GM18505 (cell line): Measurements from ENCODE around the gene MINAR1.
"Not testable (repeated sequence)": the region's sequence is repeated elsewhere in the genome, so short reads cannot be mapped to it uniquely, and the experiment has no call there.

Experiments
- ATAC-seq: cut with Tn5 transposase; IDR thresholded peaks from one replicate; pipeline ENCODE4 v1.9.1; 2021; ENCODE audit not compliant: unreplicated experiment
- POLR2A ChIP-seq: IDR thresholded peaks from 4 replicates; pipeline ENCODE4 v1.6.1; 2011; ENCODE audit warnings: borderline replicate concordance; ENCODE audit not compliant: insufficient read depth, insufficient read length; ENCODE audit errors: extremely low read depth

The MINAR1 gene

DNA sequence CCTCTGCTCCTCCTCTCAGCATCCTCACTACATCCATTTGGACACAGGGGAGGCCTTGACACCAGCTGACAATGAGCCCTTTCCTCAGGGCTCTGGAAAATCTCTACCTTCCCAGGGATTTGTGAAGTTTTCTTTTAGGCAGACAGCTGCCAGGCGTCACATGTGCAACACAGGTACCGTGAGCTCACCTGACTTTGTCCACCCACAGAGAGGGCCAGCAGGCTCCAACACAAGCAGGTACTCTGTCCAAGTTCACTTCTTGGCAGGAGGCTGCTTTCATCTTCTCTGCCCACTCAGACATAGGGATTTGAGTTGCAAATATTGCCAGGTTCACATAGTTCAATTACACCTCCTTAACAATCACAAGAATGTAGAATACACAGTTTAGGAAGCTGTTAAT lies 15.3 kb upstream of the MINAR1 start:
- no peak for TF ChIP-seq POLR2A
- ATAC-seq = no peak

DNA sequence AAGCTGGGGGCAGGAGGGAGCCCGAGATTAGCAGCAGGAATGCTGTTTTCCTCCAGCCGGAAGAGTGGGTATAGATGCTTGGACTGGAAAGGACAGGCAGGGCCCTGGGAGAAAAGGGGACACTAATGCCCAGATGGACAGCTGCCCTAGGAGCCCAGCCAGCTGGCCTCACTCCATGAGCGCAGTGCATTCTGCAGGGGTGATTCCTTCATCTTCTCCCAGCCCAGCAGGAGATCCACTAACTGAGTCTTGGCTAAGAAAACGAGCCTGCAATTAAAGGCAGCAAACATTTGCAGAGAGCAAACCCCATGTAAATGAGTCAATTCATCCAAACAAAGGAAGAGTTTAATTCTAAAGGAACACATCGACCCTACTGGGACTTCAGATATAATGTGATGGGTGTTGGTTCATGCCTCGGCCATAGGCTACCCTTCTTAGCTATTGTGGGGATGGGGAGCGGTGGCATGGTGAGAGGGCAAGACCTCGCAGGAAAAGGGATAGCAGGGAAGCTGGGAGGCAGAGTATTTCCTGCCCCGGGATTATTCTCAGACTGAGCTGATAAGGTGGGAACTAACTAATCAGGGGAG lies 13.3 kb upstream of the MINAR1 start:
- ATAC-seq = no peak
- no peak for TF ChIP-seq POLR2A

DNA sequence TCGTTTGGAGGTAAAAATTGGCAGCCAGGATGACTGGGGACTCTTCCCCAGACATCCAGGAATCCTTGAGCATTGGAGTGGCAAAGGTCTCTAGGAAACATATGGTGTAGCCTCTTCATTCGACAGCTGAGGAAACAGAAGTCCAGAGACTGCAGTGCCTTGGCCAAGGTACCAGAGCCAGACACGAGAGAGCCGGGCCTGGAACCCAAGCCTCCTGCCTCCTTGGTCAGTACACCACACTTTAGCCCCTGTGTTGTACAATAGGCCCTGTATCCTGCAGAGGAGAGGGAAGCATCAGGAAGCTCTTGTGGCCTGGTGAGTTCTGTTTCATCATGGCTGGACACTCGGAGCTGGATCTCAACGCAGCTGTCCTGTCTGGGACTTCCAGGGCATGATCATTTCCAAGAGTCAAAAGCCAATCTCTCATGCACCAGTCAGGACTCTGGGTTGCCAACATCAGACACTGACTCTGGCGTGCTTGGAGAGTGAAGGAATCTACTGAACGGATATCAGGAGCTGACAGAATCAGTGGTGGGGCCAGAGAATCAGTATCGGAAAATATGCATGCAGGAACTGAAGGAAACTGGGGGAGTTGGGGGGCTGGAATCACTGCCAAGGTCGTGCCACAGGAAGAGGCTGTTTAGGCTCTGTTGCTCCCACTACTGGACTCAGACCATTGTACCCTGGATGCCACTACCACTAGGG lies 6.4 kb upstream of the MINAR1 start:
- ATAC-seq = no peak
- TF ChIP-seq POLR2A = no peak

DNA sequence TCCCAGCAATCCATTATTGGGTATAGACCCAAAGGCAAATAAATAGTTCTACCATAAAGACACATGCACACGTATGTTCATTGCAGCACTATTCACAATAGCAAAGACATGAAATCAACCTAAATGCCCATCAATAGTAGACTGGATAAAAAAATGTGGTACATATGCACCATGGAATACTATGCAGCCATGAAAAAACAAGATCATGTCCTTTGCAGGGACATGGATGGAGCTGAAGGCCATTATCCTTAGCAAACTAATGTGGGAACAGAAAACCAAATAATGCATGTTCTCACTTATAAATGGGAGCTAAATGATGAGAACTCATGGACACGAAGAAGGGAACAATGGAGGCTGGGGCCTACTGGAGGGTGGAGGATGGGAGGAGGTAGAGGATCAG lies 5.2 kb upstream of the MINAR1 start:
- ATAC-seq = not testable (repeated sequence)

DNA sequence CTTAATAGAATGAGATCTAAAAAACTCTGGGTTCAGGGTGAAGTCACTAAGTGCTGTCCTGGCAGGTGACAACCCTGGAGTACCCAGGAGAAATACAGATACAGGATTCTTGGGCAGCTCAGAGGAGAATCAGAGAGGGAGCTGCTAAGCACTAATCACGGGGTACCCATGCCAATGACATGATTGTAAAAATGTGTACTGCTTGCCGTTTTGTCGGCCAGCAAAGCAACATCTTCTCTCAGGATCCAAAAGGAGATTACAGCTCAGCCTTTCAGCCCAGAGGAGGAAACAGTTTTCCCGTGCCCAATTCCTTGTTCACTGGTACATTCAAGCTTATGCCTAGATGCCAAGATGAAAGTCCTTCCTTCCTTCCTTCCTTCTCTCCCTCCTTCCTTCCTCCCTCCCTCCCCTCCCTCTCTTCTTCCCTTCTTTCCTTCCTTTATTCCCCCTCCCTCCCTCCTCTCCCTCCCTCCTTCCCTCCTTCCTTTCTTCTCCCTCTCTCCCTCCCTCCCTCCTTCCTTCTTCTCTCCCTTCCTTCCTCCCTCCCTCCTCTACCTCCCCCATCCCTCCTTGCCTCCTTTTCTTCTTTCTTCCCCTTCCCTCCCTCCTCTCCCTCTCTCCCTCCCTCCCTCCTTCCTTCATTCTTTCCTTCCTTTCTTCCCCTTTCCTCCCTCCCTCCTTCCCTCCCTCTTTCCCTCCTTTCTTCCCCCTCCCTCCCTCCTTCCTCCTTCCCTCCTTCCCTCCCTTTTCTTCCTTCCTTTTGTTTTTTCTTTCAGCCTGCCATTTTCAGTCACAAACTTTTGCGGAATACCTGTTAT lies 4.1 kb upstream of the MINAR1 start:
- no peak for ATAC-seq
- TF ChIP-seq POLR2A = no peak

DNA sequence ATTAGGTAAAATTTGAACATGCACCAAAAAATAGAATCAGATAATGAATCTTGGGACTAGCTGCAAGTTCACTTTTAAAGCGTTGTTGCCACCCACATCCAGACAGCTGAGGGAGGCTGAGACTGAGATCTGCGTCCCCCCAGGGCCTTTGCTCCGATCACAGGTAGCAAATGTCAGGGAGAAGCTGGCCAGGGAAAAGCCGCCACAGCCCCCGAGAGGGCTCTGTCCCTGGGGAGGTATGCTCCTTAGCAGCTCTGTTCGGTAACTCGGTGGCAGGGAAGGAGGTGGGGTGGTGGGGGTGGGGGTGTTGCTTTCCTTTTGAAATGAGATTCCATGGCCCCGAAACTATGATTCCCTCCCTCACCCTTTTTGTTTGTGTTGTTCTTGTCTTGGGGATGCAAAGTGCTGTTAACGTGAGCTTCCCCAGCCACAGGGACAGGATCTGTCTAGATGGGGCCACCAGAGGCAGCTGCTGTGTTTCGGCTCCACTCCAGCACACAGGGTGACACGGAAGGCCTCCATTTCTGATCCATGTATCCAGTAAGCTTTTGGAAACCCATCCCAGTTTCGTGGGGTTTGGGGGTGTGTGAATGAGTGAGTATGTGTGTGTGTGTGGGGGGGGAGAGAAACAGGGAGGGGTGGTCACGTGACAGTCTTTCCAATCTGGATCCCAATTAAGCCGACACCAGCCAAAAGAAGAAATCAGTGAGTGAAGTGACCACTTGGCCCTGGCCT lies 1.1 kb upstream of the MINAR1 start:
- no peak for ATAC-seq
- no peak for TF ChIP-seq POLR2A

DNA sequence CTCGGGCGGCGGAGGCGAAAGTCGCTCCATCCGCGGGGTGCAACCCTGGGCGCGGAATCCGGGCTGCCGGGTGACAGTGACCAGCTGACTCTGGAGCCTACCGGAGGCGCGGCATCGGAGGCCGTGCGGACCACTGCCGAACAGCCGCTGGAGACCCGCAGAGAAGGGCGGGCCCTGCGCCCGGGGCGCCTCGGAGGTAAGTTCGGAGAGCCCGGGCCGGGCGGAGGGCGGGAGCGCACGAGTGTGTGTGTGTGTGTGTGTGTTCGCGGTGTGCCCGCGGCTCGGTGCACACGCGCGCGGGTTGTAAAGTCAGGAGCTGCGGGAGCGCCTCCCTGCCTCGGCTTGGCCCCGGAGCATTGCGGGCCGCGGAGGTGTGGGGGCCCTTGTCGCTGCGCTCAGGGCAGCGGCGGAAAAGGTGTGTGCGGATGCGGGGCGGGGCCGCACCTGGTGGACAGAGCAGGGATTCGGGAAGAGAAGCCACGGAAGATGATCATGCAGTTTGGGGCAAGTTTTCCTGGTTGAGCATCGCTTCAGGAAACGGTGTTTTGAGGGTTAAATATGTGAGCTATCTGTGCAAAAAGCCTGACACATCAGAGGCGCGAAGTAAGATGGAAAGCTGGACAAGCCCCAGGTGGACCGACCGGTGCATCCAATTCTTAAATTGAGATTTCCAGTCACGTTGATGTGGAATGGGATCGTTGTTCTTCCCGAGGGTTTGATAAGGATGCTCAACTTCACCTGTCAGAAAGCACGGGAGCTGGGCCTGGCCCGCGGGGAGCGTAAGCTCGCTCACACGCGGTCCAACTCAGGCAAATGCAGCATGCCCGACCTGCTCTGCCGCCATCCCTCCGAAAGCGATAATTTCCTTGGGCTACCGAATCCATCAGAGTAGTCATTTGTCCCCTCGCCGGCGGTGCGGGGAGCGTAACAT lies 474 bp downstream of the MINAR1 start:
- ATAC-seq = no peak
- TF ChIP-seq POLR2A = no peak

DNA sequence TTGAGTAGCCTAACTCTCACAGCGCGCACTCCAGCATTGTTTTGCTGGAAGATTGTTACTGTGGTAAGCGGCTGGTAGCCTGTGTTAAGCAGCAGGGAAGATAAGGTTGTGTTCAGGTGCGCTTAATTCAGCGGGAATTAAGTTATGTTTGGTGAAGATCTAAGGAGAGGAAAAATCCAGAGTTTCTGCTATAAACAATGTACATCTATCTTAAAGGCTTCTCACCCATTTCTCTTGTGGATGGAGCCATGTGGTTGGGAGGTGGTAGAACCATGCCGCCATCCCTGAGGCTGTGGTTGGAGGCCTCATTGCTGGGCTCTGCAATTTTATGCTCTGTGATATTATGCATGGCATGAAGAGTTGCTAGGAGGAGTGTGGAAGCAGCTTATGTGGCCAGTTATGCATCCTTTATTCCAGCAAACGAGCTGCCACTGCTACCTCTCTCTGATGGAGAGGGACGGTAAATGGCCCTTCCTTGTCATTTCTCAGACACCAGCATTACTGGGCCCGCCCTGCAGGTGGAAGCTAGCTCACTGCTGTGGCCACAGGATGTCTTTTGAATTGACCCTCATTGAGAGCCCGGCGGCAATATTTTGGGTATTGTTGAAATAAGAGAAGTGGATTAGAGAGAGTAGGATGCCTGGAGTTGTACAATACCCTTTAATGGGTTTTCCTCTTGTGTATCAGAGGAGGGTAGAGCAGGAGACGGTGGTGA lies 1.3 kb downstream of the MINAR1 start:
- TF ChIP-seq POLR2A = no peak
- no peak for ATAC-seq

DNA sequence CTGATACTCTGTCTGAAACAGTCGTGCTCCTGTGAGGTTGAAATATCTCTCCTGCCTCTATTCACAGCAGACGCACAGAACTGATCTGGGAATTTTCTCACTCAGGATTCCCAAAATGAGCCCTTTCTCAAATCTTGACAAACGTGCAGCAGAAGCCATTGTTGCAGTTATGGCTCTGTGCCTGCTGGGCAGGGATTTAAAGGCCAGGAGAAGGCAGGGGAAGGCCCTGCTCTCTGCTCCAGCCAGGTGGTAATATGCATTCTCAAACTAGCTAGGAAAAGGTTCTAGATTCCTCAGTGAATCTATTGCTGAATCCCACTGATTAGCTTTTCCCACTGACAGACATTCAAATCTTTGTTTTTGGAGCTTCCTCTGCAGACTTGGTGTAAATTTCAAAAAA lies 2.2 kb downstream of the MINAR1 start:
- TF ChIP-seq POLR2A = no peak
- ATAC-seq = no peak

DNA sequence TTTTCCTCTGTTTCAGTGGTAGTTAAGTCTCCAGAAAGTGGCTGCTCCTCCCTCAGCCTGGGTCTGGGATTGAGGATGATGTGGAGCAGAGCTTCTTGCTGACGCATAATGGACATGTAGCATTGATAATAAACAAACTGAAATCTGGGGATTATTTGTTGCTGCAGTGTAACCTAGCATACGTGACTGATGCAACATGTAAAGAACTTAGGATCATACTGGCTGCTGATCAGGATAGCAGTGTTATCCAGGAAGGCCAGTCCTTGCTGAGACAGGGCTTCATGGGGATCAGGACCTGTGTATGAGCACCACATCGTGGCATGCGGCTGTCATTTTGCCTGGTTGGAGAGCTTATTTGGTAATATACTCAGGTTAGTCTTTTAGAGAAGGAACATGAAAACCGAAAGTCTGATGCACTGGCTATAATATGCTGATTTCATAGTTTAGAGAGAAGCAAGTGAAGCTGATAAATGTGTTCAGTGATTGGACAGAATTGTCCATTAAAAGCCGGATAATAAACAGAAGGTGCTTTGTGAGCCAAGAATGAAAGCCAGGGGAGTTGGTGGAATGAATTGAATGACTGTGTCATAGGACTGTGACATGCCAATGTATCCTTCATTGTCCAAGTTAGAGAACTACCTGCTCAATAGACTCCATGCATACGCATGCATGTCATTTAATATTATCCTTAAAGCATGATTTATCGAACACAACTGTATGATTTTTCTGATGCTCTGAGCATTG lies 4.1 kb downstream of the MINAR1 start:
- no peak for ATAC-seq
- no peak for TF ChIP-seq POLR2A

DNA sequence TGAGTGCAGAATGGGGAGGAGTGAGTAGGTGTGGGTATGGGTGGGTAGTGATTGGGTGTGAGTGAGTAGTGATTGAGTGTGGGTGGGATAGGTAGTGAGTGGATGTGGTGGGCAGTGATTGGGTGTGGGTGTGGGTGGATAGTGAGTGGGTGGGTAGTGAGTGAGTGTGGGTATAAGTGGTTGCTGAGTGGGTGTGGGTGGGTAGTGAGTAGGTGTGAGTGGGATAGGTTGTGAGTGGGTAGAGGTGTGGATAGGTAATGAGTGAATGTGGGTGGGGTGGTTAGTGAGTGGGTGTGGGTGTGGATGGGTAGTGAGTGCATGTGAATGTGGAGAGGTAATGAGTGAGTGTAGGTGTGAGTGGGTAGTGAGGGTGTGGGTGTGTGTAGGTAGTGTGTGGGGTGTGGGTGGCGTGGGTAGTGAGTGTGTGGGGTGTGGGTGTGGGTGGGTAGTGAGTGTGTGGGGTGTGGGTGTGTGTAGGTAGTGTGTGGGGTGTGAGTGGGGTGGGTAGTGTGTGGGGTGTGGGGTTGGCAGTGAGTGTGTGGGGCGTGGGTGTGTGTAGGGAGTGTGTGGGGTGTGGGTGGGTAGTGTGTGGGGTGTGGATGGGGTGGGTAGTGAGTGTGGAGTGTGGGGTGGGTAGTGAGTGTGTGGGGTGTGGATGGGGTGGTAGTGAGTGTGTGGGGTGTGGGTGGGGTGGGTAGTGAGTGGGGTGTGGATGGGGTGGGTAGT lies 5.3 kb downstream of the MINAR1 start:
- TF ChIP-seq POLR2A = no peak
- no peak for ATAC-seq
